Adrenal gland (tissue), 12 donors: ENCODE data around the gene DPYD. TPM values are rescaled to one million over a fixed set of nuclear protein-coding genes. Genes with fewer than 3 reads are reported as not detected.
A peak's percentile ranks its signal among the peaks of the same experiment; 100 is the strongest.

Experiments
- DNase-seq, 7 donors: peaks; one replicate each; pipeline ENCODE4 v3.0.0-alpha.2; 2019 to 2020
- H3K27ac ChIP-seq, 5 donors: fragments of 200-600 bp; sonication (generic) in 4 of 5; 1 replicate in 3 of 5; 2 replicates in 2 of 5; pipeline versions ENCODE4 v1.5.1 to v1.8.0; 2016 to 2020; ENCODE audit warnings: mild to moderate bottlenecking in 1 of 5
- H3K27me3 ChIP-seq: fragments of 200-600 bp; 2 replicates; pipeline ENCODE4 v1.8.0; 2021
- H3K36me3 ChIP-seq, 2 donors: fragments of 200-600 bp; replicated peaks in 1 of 2; 1 replicate in 1 of 2; 2 replicates in 1 of 2; pipeline versions ENCODE4 v1.5.1 to v1.8.0; 2018 to 2022
- H3K4me1 ChIP-seq, 2 donors: fragments of 200-600 bp; replicated peaks in 1 of 2; 1 replicate in 1 of 2; 2 replicates in 1 of 2; pipeline versions ENCODE4 v1.5.1 to v1.8.0; 2018 to 2021
- H3K4me3 ChIP-seq, 4 donors: fragments of 200-600 bp; sonication (generic) in 3 of 4; one replicate each; pipeline ENCODE4 v1.5.1; 2016 to 2018
- H3K9me3 ChIP-seq, 3 donors: fragments of 200-600 bp; sonication (generic) in 1 of 3; replicated peaks in 1 of 3; 1 replicate in 2 of 3; 2 replicates in 1 of 3; pipeline versions ENCODE4 v1.5.1 to v1.8.0; 2016 to 2021
- CTCF ChIP-seq, 6 experiments: fragments of 450-650 bp in 4 of 6; fragments of 200-600 bp in 2 of 6; sonication (generic) in 1 of 6; IDR thresholded peaks; 1 replicate in 5 of 6; 2 replicates in 1 of 6; pipeline versions ENCODE4 v1.5.1 to v1.8.0; 2016 to 2021; ENCODE audit warnings: antibody characterized with exemption in 6 of 6, mild to moderate bottlenecking in 2 of 6, moderate library complexity in 1 of 6
- POLR2A ChIP-seq, 2 donors: fragments of 450-650 bp; IDR thresholded peaks; one replicate each; pipeline ENCODE4 v1.6.1; 2017; ENCODE audit warnings: antibody characterized with exemption in 2 of 2, mild to moderate bottlenecking in 2 of 2, moderate library complexity in 1 of 2
- WGBS, 4 donors: extraction: QIAGEN DNeasy Blood & Tissue Kit in 2 of 4; methylation state at CpG; one replicate each; pipeline versions ENCODE4 v1.1.5 to v1.1.7; 2013 to 2017; 5-methylcytosine and 5-hydroxymethylcytosine counted together
- intact Hi-C, 2 donors: fragments of 100-400 bp; cut with DNase I; formaldehyde crosslinking; loops; one replicate each; pipeline versions ENCODE4 v1.14.1 to v1.15.0; 2022 to 2023
- polyA plus RNA-seq, 3 donors: library from polyadenylated mRNA; stranded (reverse); fragments of 200-250 nt in 2 of 3; fragments of 350-450 nt in 1 of 3; fragmentation: Illumina TruSeq in 1 of 3; extraction: RNeasy Lipid Tissue Mini Kit (QIAGEN cat#74804) in 1 of 3; gene quantifications; one replicate each; pipeline ENCODE4 v1.2.3, GENCODE V29; 2013 to 2014
- total RNA-seq, 9 donors: library from RNA; depleted of rRNA in 4 of 9; stranded (reverse); fragments of >200 nt in 4 of 9; fragments of 120-200 nt in 1 of 9; fragmentation: NEBNext Ultra II Directional in 1 of 9; extraction: Animal tissue kit (Norgen Biotek cat#: 25700) in 1 of 9; gene quantifications; one replicate each; pipeline versions ENCODE4 v1.1.0 to v1.2.4, GENCODE V29; 2013 to 2023
- donor health status: healthy with polysubstance abuse.
- donor health status: Bipolar disorder and iron deficiency.
- donor health status: DM: yes; HTN: yes; CAD: no.
- donor health status: DM: no; HTN: no; CAD: no.
- donor health status: DM: no; HTN: no; CAD: no.
- donor health status: DM: yes; HTN: yes; CAD: no.

DPYD gene
- total and polyA plus RNA-seq, 12 donors, result 6.6 to 73.1 (median 30.2) TPM

GRCh38 chr1:97066860-97067259 is 854.0 kb downstream of the DPYD start:
- Histone ChIP-seq H3K27ac (no peak overlapping the region), H3K9me3 (peaks cover 0 to 7% (median 0%) of the 10 kb centered on the region in 3 donors), H3K4me1 (no peaks in the 10 kb centered on the region), H3K27me3 (no peaks in the 10 kb centered on the region), H3K36me3 (no peaks in the 10 kb centered on the region), H3K4me3 (no peak overlapping the region)
- intact Hi-C loops, result no loop called here
- no peak for DNase-seq
- TF ChIP-seq POLR2A (IDR thresholded peaks at IDR 0.05) (no peak), CTCF (IDR thresholded peaks at IDR 0.05) (no peak)

GRCh38 chr1:97063532-97063931 is 857.3 kb downstream of the DPYD start:
- no peaks in the 10 kb centered on the region for H3K27me3 ChIP-seq
- H3K4me1 ChIP-seq, result no peaks in the 10 kb centered on the region
- TF ChIP-seq POLR2A (IDR thresholded peaks at IDR 0.05) (no peak), CTCF (IDR thresholded peaks at IDR 0.05) (no peak)
- no peak overlapping the region for H3K27ac ChIP-seq
- H3K9me3 ChIP-seq, result peaks cover 0 to 9% (median 0%) of the 10 kb centered on the region in 3 donors
- no peak overlapping the region for H3K4me3 ChIP-seq
- intact Hi-C loops, result no loop called here
- peak in 1 of 7 donors; percentile 1 for DNase-seq
- H3K36me3 ChIP-seq, result no peaks in the 10 kb centered on the region

GRCh38 chr1:97061604-97062003 is 859.2 kb downstream of the DPYD start:
- Histone ChIP-seq H3K36me3 (no peaks in the 10 kb centered on the region), H3K4me1 (no peaks in the 10 kb centered on the region), H3K4me3 (no peak overlapping the region), H3K9me3 (peaks cover 0 to 11% (median 0%) of the 10 kb centered on the region in 3 donors), H3K27ac (no peak overlapping the region), H3K27me3 (no peaks in the 10 kb centered on the region)
- 73 to 89% (median 82%) methylated on average over 2 of the region's 2 CpGs for WGBS, 4 donors
- no peak for TF ChIP-seq POLR2A (IDR thresholded peaks at IDR 0.05)
- no peak for TF ChIP-seq CTCF (IDR thresholded peaks at IDR 0.05)
- no peak for DNase-seq
- intact Hi-C loops, result no loop called here

- Histone ChIP-seq H3K4me3 (no peak overlapping the region), H3K36me3 (no peaks in the 10 kb centered on the region), H3K27ac (no peak overlapping the region), H3K4me1 (no peaks in the 10 kb centered on the region), H3K27me3 (no peaks in the 10 kb centered on the region), H3K9me3 (peaks cover 0 to 4% (median 0%) of the 10 kb centered on the region in 3 donors)
- intact Hi-C loops, result no loop called here
- 84 to 96% (median 88%) methylated on average over 2 of the region's 2 CpGs for WGBS, 4 donors
- DNase-seq, result no peak
- no peak for TF ChIP-seq POLR2A (IDR thresholded peaks at IDR 0.05)
- TF ChIP-seq CTCF (IDR thresholded peaks at IDR 0.05), result no peak
Observed at GRCh38 chr1:97056386-97056785, 864.4 kb downstream of the DPYD start.
